Esophagus muscularis mucosa (tissue), 4 donors: ENCODE measurements around the gene ZNF419. TPM values are rescaled to one million over a fixed set of nuclear protein-coding genes. Genes with fewer than 3 reads are reported as not detected.
"Not testable (repeated sequence)": the region's sequence is repeated elsewhere in the genome, so short reads cannot be mapped to it uniquely, and the experiment has no call there.

Experiments used
- DNase-seq: peaks from one replicate; pipeline ENCODE4 v3.0.0-alpha.2; 2017; ENCODE audit errors: extremely low spot score
- H3K27ac ChIP-seq, 4 donors: fragments of 200-600 bp; sonication (generic); replicated peaks in 1 of 4; 1 replicate in 3 of 4; 2 replicates in 1 of 4; pipeline ENCODE4 v1.5.1; 2016 to 2019; ENCODE audit warnings: mild to moderate bottlenecking in 1 of 4
- H3K27me3 ChIP-seq, 4 donors: fragments of 200-600 bp; sonication (generic); one replicate each; pipeline versions ENCODE4 v1.5.1 to v1.6.0; 2016 to 2019
- H3K36me3 ChIP-seq, 4 donors: fragments of 200-600 bp; sonication (generic); one replicate each; pipeline ENCODE4 v1.5.1; 2016 to 2019
- H3K4me1 ChIP-seq, 4 donors: fragments of 200-600 bp; sonication (generic); one replicate each; pipeline ENCODE4 v1.5.1; 2016 to 2019
- H3K4me3 ChIP-seq, 4 donors: fragments of 200-600 bp; sonication (generic); 1 replicate in 2 of 4; 2 replicates in 2 of 4; pipeline ENCODE4 v1.5.1; 2016 to 2019; ENCODE audit warnings: mild to moderate bottlenecking in 4 of 4, moderate library complexity in 1 of 4
- H3K9me3 ChIP-seq, 4 donors: fragments of 200-600 bp; sonication (generic); 1 replicate in 3 of 4; 2 replicates in 1 of 4; pipeline ENCODE4 v1.5.1; 2016 to 2019
- EP300 ChIP-seq: sonication (generic); formaldehyde crosslinking; IDR thresholded peaks from one replicate; pipeline ENCODE4 v1.6.1; 2017; ENCODE audit warnings: antibody characterized with exemption
- POLR2A ChIP-seq: fragments of 450-650 bp; IDR thresholded peaks from one replicate; pipeline ENCODE4 v1.6.1; 2017; ENCODE audit warnings: antibody characterized with exemption, moderate library complexity, mild to moderate bottlenecking, low read depth
- POLR2AphosphoS5 ChIP-seq, 2 donors: sonication (generic); formaldehyde crosslinking; IDR thresholded peaks; one replicate each; pipeline ENCODE4 v1.6.1; 2017; ENCODE audit warnings: antibody characterized with exemption in 2 of 2
- WGBS: methylation state at CpG from one replicate; pipeline ENCODE4 v1.1.5; 2018; 5-methylcytosine and 5-hydroxymethylcytosine counted together
- intact Hi-C: fragments of 100-400 bp; cut with DNase I; formaldehyde crosslinking; loops from one replicate; pipeline ENCODE4 v1.15.1; 2023
- total RNA-seq, 4 donors: library from RNA; depleted of rRNA; stranded (reverse); fragments of >200 nt; gene quantifications; one replicate each; pipeline versions ENCODE4 v1.1.0 to v1.2.1, GENCODE V29; 2016
- TF ChIP-seq, protein P1 (sequence below), 3 experiments: fragments of 200-600 bp in 2 of 3; fragments of 450-650 bp in 1 of 3; sonication (generic) in 2 of 3; IDR thresholded peaks; one replicate each; pipeline ENCODE4 v1.5.1; 2017 to 2019; ENCODE audit warnings: antibody characterized with exemption in 3 of 3, mild to moderate bottlenecking in 2 of 3, moderate library complexity in 1 of 3

The ZNF419 gene
- total RNA-seq, 4 donors from 2014 or later = 9.3 to 17.8 (median 12.4) TPM

DNA sequence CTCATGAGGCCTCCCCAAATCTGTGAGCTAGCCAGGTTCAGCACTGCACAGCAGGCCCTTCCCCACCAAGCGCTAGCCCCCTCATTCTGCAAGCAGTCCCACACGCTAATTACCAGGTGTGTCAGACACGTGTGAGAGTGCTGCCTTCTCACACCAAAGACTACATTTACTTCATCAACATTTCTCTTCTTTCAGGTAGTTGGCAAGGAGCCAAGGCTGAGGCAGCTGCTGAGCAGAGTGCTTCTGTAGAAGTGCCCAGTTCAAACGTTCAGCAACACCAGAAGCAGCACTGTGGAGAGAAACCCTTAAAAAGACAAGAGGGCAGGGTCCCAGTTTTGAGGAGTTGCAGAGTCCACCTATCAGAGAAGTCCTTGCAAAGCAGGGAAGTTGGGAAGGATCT lies 18.6 kb downstream of the ZNF419 start:
- WGBS = 74% methylated on average over 4 of the region's 4 CpGs
- no peak for DNase-seq
- Histone ChIP-seq H3K27me3 (no peaks in the 10 kb centered on the region), H3K4me3 (no peak overlapping the region), H3K27ac (no peak overlapping the region), H3K36me3 (peaks cover 33 to 82% (median 49%) of the 10 kb centered on the region in 4 donors), H3K4me1 (peaks cover under 1 to 7% (median 3%) of the 10 kb centered on the region in 4 donors), H3K9me3 (peaks cover 0 to 58% (median 26%) of the 10 kb centered on the region in 4 donors)
- TF ChIP-seq, protein P1, sequence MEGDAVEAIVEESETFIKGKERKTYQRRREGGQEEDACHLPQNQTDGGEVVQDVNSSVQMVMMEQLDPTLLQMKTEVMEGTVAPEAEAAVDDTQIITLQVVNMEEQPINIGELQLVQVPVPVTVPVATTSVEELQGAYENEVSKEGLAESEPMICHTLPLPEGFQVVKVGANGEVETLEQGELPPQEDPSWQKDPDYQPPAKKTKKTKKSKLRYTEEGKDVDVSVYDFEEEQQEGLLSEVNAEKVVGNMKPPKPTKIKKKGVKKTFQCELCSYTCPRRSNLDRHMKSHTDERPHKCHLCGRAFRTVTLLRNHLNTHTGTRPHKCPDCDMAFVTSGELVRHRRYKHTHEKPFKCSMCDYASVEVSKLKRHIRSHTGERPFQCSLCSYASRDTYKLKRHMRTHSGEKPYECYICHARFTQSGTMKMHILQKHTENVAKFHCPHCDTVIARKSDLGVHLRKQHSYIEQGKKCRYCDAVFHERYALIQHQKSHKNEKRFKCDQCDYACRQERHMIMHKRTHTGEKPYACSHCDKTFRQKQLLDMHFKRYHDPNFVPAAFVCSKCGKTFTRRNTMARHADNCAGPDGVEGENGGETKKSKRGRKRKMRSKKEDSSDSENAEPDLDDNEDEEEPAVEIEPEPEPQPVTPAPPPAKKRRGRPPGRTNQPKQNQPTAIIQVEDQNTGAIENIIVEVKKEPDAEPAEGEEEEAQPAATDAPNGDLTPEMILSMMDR (IDR thresholded peaks at IDR 0.05) = no peak
- no peak for TF ChIP-seq EP300
- no peak for TF ChIP-seq POLR2A
- no peak for TF ChIP-seq POLR2AphosphoS5 (IDR thresholded peaks at IDR 0.05)
- intact Hi-C loops = no loop called here

DNA sequence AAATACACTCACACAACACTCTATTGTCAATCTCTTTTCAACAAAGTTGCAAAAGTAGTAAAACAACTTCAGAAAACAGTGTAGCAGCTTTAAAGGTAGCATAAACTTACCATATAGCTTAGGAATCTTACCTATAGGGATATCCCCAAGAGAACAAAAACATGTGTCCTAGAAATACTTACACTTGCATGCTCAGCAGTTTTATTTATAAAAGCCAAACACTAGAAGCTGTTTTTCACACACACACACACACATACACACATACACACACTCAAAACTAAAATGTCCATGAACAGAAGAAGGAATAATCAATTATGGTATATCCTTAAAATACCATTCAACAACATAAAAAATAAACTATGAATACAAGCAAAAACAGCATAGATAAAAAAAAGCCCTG lies 23.9 kb downstream of the ZNF419 start:
- no peak for TF ChIP-seq POLR2A
- TF ChIP-seq, protein P1 (IDR thresholded peaks at IDR 0.05) = no peak
- TF ChIP-seq EP300 = no peak
- TF ChIP-seq POLR2AphosphoS5 (IDR thresholded peaks at IDR 0.05) = no peak
- no peak overlapping the region for H3K27ac ChIP-seq
- H3K27me3 ChIP-seq = no peaks in the 10 kb centered on the region
- peaks cover 0 to 74% (median 45%) of the 10 kb centered on the region in 4 donors for H3K9me3 ChIP-seq
- no peaks in the 10 kb centered on the region for H3K4me1 ChIP-seq
- H3K4me3 ChIP-seq = no peak overlapping the region
- no peak for DNase-seq
- intact Hi-C loops = no loop called here
- H3K36me3 ChIP-seq = peaks cover 18 to 78% (median 46%) of the 10 kb centered on the region in 4 donors

DNA sequence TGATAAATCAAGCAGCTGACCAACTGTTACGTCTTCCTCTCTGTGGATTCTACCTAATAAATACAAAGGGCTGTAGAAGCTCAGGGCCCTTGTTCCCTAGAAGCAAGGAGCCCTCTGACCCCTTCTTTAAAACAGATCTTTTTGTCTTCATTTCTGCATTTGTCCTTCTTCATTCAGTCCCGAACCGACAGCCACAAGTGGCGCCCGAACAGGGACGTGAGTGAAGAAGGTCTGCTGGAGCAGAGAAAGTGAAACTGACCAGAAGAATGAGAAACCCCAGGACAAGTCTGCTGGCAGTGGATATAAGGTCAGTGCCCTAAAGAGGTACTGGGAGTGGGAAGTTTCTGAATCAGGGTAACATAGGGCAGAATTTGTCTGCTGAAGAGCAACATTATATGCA lies 25.3 kb downstream of the ZNF419 start:
- TF ChIP-seq EP300 (no peak), POLR2A (no peak), POLR2AphosphoS5 (IDR thresholded peaks at IDR 0.05) (no peak)
- TF ChIP-seq, protein P1 (IDR thresholded peaks at IDR 0.05) = no peak
- H3K4me1 ChIP-seq = no peaks in the 10 kb centered on the region
- WGBS = 97% methylated on average over 6 of the region's 6 CpGs
- peaks cover 8 to 78% (median 38%) of the 10 kb centered on the region in 4 donors for H3K36me3 ChIP-seq
- H3K27ac ChIP-seq = no peak overlapping the region
- no peak for DNase-seq
- intact Hi-C loops = no loop called here
- H3K27me3 ChIP-seq = no peaks in the 10 kb centered on the region
- H3K4me3 ChIP-seq = no peak overlapping the region
- H3K9me3 ChIP-seq = peaks cover 0 to 66% (median 46%) of the 10 kb centered on the region in 4 donors

DNA sequence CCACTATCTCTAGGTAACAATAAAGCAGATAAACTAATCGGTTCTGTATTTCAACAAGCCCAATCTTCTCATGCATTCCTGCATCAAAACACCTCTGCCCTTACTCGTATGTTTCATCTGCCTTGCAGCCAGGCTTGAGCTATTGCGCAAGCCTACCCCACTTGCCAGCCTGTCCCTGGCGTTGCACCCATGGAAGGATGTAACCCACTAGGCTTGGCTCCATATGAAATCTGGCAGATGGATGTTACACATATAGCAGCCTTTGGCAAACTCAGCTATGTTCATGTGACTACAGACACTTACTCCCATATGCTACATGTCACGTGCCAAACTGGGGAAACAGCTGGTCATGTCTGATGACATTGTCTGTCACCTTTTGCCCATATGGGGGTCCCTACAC lies 27.7 kb downstream of the ZNF419 start:
- Histone ChIP-seq H3K27me3 (no peaks in the 10 kb centered on the region), H3K36me3 (peaks cover 8 to 68% (median 40%) of the 10 kb centered on the region in 4 donors), H3K4me3 (no peak overlapping the region), H3K27ac (no peak overlapping the region), H3K9me3 (peaks cover 0 to 50% (median 37%) of the 10 kb centered on the region in 4 donors), H3K4me1 (no peaks in the 10 kb centered on the region)
- WGBS = 95% methylated on average over 5 of the region's 5 CpGs
- no peak for TF ChIP-seq POLR2AphosphoS5 (IDR thresholded peaks at IDR 0.05)
- DNase-seq = no peak
- intact Hi-C loops = no loop called here

DNA sequence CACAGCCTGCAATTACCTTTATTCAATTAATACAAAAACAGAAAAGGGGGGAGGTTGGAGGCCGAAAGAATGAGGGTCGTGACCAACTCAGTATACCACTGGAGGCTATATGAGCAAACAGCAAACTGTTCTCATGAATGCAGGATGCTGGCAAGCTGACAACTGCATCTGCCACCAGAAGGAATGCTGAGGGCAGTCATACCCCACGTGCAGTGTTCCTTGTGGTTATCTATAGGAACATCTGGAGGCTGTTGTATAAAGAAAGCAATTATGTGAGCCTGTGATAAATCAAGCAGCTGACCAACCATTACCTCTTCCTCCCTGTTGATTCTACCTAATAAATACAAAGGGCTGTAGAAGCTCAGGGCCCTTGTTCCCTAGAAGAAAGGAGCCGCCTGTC lies 30.5 kb downstream of the ZNF419 start:
- H3K4me1 ChIP-seq, H3K27ac ChIP-seq, H3K4me3 ChIP-seq, H3K27me3 ChIP-seq, intact Hi-C loops, DNase-seq: not testable (repeated sequence)
- Histone ChIP-seq H3K9me3 (peaks cover 0 to 32% (median 14%) of the 10 kb centered on the region in 4 donors), H3K36me3 (peaks cover 2 to 60% (median 36%) of the 10 kb centered on the region in 4 donors)
- WGBS = 88% methylated on average over 4 of the region's 4 CpGs
